Measurements from ENCODE around the gene MCRS1.

DNA sequence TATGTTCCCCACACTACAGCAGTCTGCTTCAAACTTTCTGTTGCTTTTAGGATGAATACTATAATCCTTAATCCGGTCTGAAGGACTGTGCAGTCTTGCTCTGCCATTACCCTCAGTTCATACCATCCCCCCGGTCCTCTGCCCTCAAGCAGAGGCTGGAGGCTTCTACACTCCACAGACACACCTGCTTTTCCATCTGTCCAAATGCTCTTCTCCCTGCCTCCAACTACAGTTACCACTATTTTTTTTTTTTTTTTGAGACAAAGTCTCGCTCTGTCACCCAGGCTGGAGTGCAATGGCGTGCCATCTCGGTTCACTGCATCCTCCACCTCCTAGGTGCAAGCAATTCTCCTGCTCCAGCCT, 48.4 kb downstream of the MCRS1 start:
- TF ChIP-seq REST (IDR thresholded peaks at IDR 0.05; ENCODE audit: insufficient read depth in 1 of 2, low read depth in 2 of 2, low read length in 1 of 2): no peak
- TF ChIP-seq, protein P1, sequence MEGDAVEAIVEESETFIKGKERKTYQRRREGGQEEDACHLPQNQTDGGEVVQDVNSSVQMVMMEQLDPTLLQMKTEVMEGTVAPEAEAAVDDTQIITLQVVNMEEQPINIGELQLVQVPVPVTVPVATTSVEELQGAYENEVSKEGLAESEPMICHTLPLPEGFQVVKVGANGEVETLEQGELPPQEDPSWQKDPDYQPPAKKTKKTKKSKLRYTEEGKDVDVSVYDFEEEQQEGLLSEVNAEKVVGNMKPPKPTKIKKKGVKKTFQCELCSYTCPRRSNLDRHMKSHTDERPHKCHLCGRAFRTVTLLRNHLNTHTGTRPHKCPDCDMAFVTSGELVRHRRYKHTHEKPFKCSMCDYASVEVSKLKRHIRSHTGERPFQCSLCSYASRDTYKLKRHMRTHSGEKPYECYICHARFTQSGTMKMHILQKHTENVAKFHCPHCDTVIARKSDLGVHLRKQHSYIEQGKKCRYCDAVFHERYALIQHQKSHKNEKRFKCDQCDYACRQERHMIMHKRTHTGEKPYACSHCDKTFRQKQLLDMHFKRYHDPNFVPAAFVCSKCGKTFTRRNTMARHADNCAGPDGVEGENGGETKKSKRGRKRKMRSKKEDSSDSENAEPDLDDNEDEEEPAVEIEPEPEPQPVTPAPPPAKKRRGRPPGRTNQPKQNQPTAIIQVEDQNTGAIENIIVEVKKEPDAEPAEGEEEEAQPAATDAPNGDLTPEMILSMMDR (IDR thresholded peaks at IDR 0.05): no peak
- TF ChIP-seq POLR2AphosphoS5 (IDR thresholded peaks at IDR 0.05; ENCODE audit: low read depth, low read length): no peak
